Transverse colon (tissue), 3 donors: ENCODE results near the gene PRR30.

Source experiments
- CTCF ChIP-seq, 5 experiments: fragments of 200-600 bp in 3 of 5; fragments of 450-650 bp in 2 of 5; sonication (generic) in 3 of 5; IDR thresholded peaks; 1 replicate in 2 of 5; 2 replicates in 3 of 5; pipeline ENCODE4 v1.5.1; 2016 to 2017; ENCODE audit warnings: antibody characterized with exemption in 5 of 5, inconsistent platforms in 3 of 5, mild to moderate bottlenecking in 2 of 5, moderate library complexity in 1 of 5
- POLR2A ChIP-seq: fragments of 450-650 bp; IDR thresholded peaks from one replicate; pipeline ENCODE4 v1.6.1; 2016; ENCODE audit warnings: antibody characterized with exemption, mild to moderate bottlenecking, moderate library complexity

GRCh38 chr2:27155069-27155520, 15.9 kb upstream of the PRR30 start:
- TF ChIP-seq CTCF (IDR thresholded peaks at IDR 0.05) (no peak), POLR2A (no peak)
